H9 (cell line): ENCODE results near the gene TP53BP2. TPM values are rescaled to one million over a fixed set of nuclear protein-coding genes. Genes with fewer than 3 reads are reported as not detected.

Experiments
- DNase-seq: peaks from one replicate; pipeline ENCODE4 v3.0.0-alpha.2; 2017
- H2AFZ ChIP-seq: one replicate; pipeline ENCODE4 v1.6.1; 2013; ENCODE audit warnings: mild to moderate bottlenecking, low read length, control low read depth, moderate library complexity
- H2AK5ac ChIP-seq: 2 replicates; pipeline ENCODE4 v1.6.1; 2013; ENCODE audit warnings: low read length, control low read depth, mixed read lengths; ENCODE audit not compliant: insufficient read length
- H2BK120ac ChIP-seq: one replicate; pipeline ENCODE4 v1.6.1; 2013; ENCODE audit warnings: low read depth, mild to moderate bottlenecking, low read length, control low read depth, inconsistent platforms; ENCODE audit not compliant: poor library complexity, severe bottlenecking
- H2BK12ac ChIP-seq: 2 replicates; pipeline ENCODE4 v1.6.1; 2013; ENCODE audit warnings: low read length, control low read depth, mixed read lengths, low read depth; ENCODE audit not compliant: insufficient read length
- H2BK15ac ChIP-seq: 2 replicates; pipeline ENCODE4 v1.6.1; 2013; ENCODE audit warnings: low read depth, low read length, control low read depth
- H2BK20ac ChIP-seq: one replicate; pipeline ENCODE4 v1.6.1; 2013; ENCODE audit warnings: low read depth, mild to moderate bottlenecking, low read length, control low read depth, inconsistent platforms; ENCODE audit not compliant: poor library complexity, severe bottlenecking
- H2BK5ac ChIP-seq: 2 replicates; pipeline ENCODE4 v1.6.1; 2013; ENCODE audit warnings: low read length, control low read depth, mixed read lengths; ENCODE audit not compliant: insufficient read length
- H3K14ac ChIP-seq: 2 replicates; pipeline ENCODE4 v1.6.1; 2013; ENCODE audit warnings: low read length, control low read depth; ENCODE audit not compliant: insufficient read depth
- H3K18ac ChIP-seq: 2 replicates; pipeline ENCODE4 v1.6.1; 2013; ENCODE audit warnings: low read depth, mild to moderate bottlenecking, mixed read lengths, low read length, control low read depth; ENCODE audit not compliant: insufficient read length
- H3K23ac ChIP-seq: 2 replicates; pipeline ENCODE4 v1.6.1; 2013; ENCODE audit warnings: low read length, control low read depth, mixed read lengths, low read depth; ENCODE audit not compliant: insufficient read length
- H3K23me2 ChIP-seq: 2 replicates; pipeline ENCODE4 v1.6.1; 2013; ENCODE audit warnings: low read depth, mild to moderate bottlenecking, mixed read lengths, low read length, control low read depth; ENCODE audit not compliant: insufficient read length, poor library complexity, severe bottlenecking
- H3K27ac ChIP-seq: 2 replicates; pipeline ENCODE4 v1.5.1; 2013; ENCODE audit warnings: low read length, control low read depth, mixed read lengths, low read depth; ENCODE audit not compliant: insufficient read length
- H3K27me3 ChIP-seq: 2 replicates; pipeline ENCODE4 v1.6.1; 2013; ENCODE audit warnings: low read length, control low read depth, inconsistent platforms; ENCODE audit not compliant: insufficient read depth
- H3K4ac ChIP-seq: 2 replicates; pipeline ENCODE4 v1.6.1; 2013; ENCODE audit warnings: low read depth, mild to moderate bottlenecking, control low read depth, inconsistent platforms, low read length, moderate library complexity
- H3K4me1 ChIP-seq: 2 replicates; pipeline ENCODE4 v1.6.1; 2013; ENCODE audit warnings: low read length, control low read depth, inconsistent platforms; ENCODE audit not compliant: insufficient read depth
- H3K4me2 ChIP-seq: 2 replicates; pipeline ENCODE4 v1.6.1; 2013; ENCODE audit warnings: low read length, control low read depth, mixed read lengths; ENCODE audit not compliant: insufficient read length, insufficient read depth
- H3K56ac ChIP-seq: 2 replicates; pipeline ENCODE4 v1.6.1; 2013; ENCODE audit warnings: low read depth, mild to moderate bottlenecking, mixed read lengths, low read length, control low read depth; ENCODE audit not compliant: insufficient read length
- H3K79me1 ChIP-seq: 2 replicates; pipeline ENCODE4 v1.6.1; 2013; ENCODE audit warnings: low read depth, mild to moderate bottlenecking, moderate library complexity, low read length, control low read depth, inconsistent platforms; ENCODE audit not compliant: insufficient read depth, poor library complexity, severe bottlenecking
- H3K79me2 ChIP-seq: 2 replicates; pipeline ENCODE4 v1.6.1; 2013; ENCODE audit warnings: low read length, control low read depth, inconsistent platforms; ENCODE audit not compliant: insufficient read depth
- H3K9ac ChIP-seq: 2 replicates; pipeline ENCODE4 v1.6.1; 2013; ENCODE audit warnings: low read length, control low read depth, mixed read lengths; ENCODE audit not compliant: insufficient read length; ENCODE audit errors: extremely low read depth
- H3K9me3 ChIP-seq: one replicate; pipeline ENCODE4 v1.6.1; 2013; ENCODE audit warnings: low read depth, low read length, inconsistent platforms; ENCODE audit not compliant: control insufficient read depth
- H3T11ph ChIP-seq: one replicate; pipeline ENCODE4 v1.6.1; 2013; ENCODE audit warnings: mild to moderate bottlenecking, low read length, control low read depth, inconsistent platforms
- H4K20me1 ChIP-seq: one replicate; pipeline ENCODE4 v1.6.1; 2013; ENCODE audit not compliant: control insufficient read depth, insufficient read length, insufficient read depth
- H4K5ac ChIP-seq: 2 replicates; pipeline ENCODE4 v1.6.1; 2013; ENCODE audit warnings: low read depth, mild to moderate bottlenecking, mixed read lengths, low read length, control low read depth; ENCODE audit not compliant: insufficient read length
- H4K8ac ChIP-seq: replicated peaks from 2 replicates; pipeline ENCODE4 v1.6.1; 2013; ENCODE audit warnings: low read length, control low read depth, mixed read lengths, low read depth; ENCODE audit not compliant: insufficient read length
- H4K91ac ChIP-seq: 2 replicates; pipeline ENCODE4 v1.6.1; 2013; ENCODE audit warnings: low read depth, mild to moderate bottlenecking, moderate library complexity, mixed read lengths, low read length, control low read depth; ENCODE audit not compliant: insufficient read length
- H3K27ac Mint-ChIP-seq, 3 experiments: 2 replicates in 2 of 3; 3 replicates in 1 of 3; pipeline ENCODE4 v1.8.0; 2020 to 2021; ENCODE audit warnings: mixed read lengths in 3 of 3, mild to moderate bottlenecking in 1 of 3, moderate library complexity in 1 of 3
- H3K27me3 Mint-ChIP-seq: 2 replicates; pipeline ENCODE4 v1.8.0; 2021; ENCODE audit warnings: low read depth, mild to moderate bottlenecking, moderate library complexity, mixed read lengths
- H3K36me3 Mint-ChIP-seq, 3 experiments: 2 replicates in 2 of 3; 3 replicates in 1 of 3; pipeline ENCODE4 v1.8.0; 2020 to 2021; ENCODE audit warnings: low read depth in 3 of 3, mixed read lengths in 3 of 3; ENCODE audit not compliant: insufficient read depth in 1 of 3
- H3K4me1 Mint-ChIP-seq, 2 experiments: 2 replicates each; pipeline ENCODE4 v1.8.0; 2020; ENCODE audit warnings: mixed read lengths in 2 of 2
- H3K4me3 Mint-ChIP-seq, 2 experiments: 2 replicates in 1 of 2; 3 replicates in 1 of 2; pipeline ENCODE4 v1.8.0; 2020 to 2021; ENCODE audit warnings: mild to moderate bottlenecking in 2 of 2, mixed read lengths in 2 of 2, moderate library complexity in 1 of 2
- H3K9me3 Mint-ChIP-seq, 2 experiments: 2 replicates in 1 of 2; 3 replicates in 1 of 2; pipeline ENCODE4 v1.8.0; 2020; ENCODE audit warnings: mild to moderate bottlenecking in 2 of 2, mixed read lengths in 2 of 2, moderate library complexity in 1 of 2
- WGBS: extraction: QIAGEN DNeasy Blood & Tissue Kit; methylation state at CpG from one replicate; pipeline ENCODE4 v1.1.7; 2013; ENCODE audit warnings: missing lambda C conversion rate, low lambda C conversion rate, mixed read lengths; ENCODE audit not compliant: insufficient read length; ENCODE audit errors: extremely low coverage; 5-methylcytosine and 5-hydroxymethylcytosine counted together
- total RNA-seq: library from RNA; stranded (reverse); gene quantifications from 2 replicates; pipeline ENCODE4 v1.2.1, GENCODE V29; 2021
- TF ChIP-seq, protein P1 (sequence below): fragments of 200-600 bp; sonication (generic); conservative IDR thresholded peaks from 3 replicates; pipeline ENCODE4 v1.8.0; 2021; ENCODE audit warnings: antibody characterized with exemption, mild to moderate bottlenecking

The TP53BP2 gene
- total RNA-seq, 1 experiment from 2014 or later: 49.7 TPM

DNA sequence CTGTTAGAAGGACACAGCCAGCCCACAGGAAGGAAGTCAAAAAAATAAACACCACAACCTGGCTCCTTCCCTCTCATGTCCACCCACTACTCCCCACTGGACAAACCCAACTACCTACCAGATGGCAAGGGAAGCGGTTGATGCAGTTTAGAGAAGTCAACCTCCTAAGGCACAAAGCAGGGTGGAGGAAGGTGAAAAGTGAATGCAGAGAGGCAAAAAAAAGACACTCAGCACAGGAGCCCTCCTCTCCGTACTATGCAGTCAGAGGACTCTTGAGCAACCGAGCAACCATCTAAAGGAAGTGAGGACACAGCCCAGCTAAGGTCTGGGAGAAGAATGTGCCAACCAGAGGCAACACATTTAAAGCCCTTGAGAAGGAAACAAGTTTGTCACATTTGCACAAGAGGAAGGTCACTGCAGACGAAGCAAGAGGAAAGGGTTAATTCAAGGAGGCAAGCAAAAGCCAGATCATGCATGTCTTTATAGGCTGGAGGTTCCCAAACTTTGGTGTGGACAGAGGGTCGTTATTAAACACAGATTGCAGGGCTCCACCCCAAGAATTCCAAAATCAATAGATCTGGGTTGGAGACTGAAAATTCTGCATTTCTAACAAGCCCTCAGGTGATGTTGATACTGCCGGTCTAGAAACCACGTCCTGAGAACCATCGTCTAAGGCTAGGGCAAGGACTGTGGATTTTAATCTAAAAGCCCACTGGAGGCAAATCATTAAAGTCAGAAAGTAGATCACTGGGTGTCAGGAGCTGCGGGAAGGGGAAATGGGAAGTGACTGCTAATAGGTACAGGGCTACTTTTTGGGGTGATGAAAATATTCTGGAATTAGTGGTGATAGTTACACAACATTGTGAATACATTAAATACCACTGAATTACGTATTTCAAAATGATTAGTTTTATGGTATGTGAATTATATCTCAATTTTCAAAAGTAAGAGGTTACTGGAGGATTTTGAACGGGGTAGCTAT, 19.7 kb downstream of the TP53BP2 start:
- no peak overlapping the region for H4K91ac ChIP-seq
- H2BK20ac ChIP-seq: no peak overlapping the region
- no peak overlapping the region for H3K4ac ChIP-seq
- no peak overlapping the region for H4K5ac ChIP-seq
- no peaks in the 10 kb centered on the region for H3K27me3 ChIP-seq
- Mint-ChIP-seq H3K27me3 (no peaks in the 10 kb centered on the region), H3K4me3 (no peak overlapping the region; a peak in 1 of 5 replicates), H3K9me3 (no peaks in the 10 kb centered on the region), H3K4me1 (peaks cover 35 to 42% of the 10 kb centered on the region in 2 experiments), H3K36me3 (peaks cover 3 to 9% (median 3%) of the 10 kb centered on the region in 3 experiments; a peak in 5 of 7 replicates), H3K27ac (peak overlapping the region in 1 of 3 experiments; percentile 37; a peak in 3 of 7 replicates)
- no CpG with 5 or more reads among the region's 11 CpGs for WGBS
- H4K8ac ChIP-seq: no peak overlapping the region
- H3K4me1 ChIP-seq: peaks cover 5% of the 10 kb centered on the region; the same call in 1 of the 2 replicates
- H2AK5ac ChIP-seq: no peak overlapping the region
- peaks cover 21% of the 10 kb centered on the region; the same call in 1 of the 2 replicates for H3K79me2 ChIP-seq
- H4K20me1 ChIP-seq: no peaks in the 10 kb centered on the region
- no peak overlapping the region for H3K9ac ChIP-seq
- H3K4me2 ChIP-seq: no peak overlapping the region
- H3K18ac ChIP-seq: no peak overlapping the region
- DNase-seq: no peak
- no peak overlapping the region for H3K14ac ChIP-seq
- H2BK15ac ChIP-seq: no peak overlapping the region
- TF ChIP-seq, protein P1, sequence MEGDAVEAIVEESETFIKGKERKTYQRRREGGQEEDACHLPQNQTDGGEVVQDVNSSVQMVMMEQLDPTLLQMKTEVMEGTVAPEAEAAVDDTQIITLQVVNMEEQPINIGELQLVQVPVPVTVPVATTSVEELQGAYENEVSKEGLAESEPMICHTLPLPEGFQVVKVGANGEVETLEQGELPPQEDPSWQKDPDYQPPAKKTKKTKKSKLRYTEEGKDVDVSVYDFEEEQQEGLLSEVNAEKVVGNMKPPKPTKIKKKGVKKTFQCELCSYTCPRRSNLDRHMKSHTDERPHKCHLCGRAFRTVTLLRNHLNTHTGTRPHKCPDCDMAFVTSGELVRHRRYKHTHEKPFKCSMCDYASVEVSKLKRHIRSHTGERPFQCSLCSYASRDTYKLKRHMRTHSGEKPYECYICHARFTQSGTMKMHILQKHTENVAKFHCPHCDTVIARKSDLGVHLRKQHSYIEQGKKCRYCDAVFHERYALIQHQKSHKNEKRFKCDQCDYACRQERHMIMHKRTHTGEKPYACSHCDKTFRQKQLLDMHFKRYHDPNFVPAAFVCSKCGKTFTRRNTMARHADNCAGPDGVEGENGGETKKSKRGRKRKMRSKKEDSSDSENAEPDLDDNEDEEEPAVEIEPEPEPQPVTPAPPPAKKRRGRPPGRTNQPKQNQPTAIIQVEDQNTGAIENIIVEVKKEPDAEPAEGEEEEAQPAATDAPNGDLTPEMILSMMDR: no peak
- H3K79me1 ChIP-seq: peaks cover 9% of the 10 kb centered on the region
- H3T11ph ChIP-seq: no peak overlapping the region
- H2BK5ac ChIP-seq: no peak overlapping the region
- H2BK12ac ChIP-seq: no peak overlapping the region
- no peak overlapping the region for H3K56ac ChIP-seq
- H2BK120ac ChIP-seq: no peak overlapping the region
- H3K9me3 ChIP-seq: no peaks in the 10 kb centered on the region
- no peak overlapping the region for H2AFZ ChIP-seq
- no peak overlapping the region for H3K23ac ChIP-seq
- H3K27ac ChIP-seq: no peak overlapping the region
- no peaks in the 10 kb centered on the region for H3K23me2 ChIP-seq
